Measurements from ENCODE around the gene TNFRSF1A. TPM values are rescaled to one million over a fixed set of nuclear protein-coding genes. Genes with fewer than 3 reads are reported as not detected.

The TNFRSF1A gene
- total RNA-seq, 1 experiment from 2014 or later: 91.5 TPM

DNA sequence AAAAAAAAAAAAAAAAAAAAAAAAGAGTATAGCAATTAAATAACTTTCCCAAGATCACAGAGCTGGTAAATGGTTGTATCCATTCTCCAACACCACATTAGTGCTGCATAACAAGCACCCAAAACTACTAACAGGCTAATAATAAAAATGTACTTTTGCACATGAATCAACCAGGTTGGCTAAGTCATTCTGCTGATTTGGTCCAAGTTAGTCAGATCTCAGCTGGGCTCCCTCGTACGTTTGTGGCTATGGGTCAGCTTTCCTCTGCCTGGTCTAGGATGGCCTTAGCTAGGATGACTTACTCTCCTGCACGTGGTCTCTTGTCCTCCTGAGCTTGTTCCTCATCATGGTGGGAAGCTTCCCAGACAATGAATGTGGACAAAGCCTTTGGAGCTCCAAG is 39.3 kb downstream of the TNFRSF1A start:
- DNase-seq (ENCODE audit: low spot score): no peak
- ChIA-PET POLR2A (ENCODE audit: low non-redundant PET) (no interaction called here), CTCF (no interaction called here)
- Histone ChIP-seq H3K4me1 (ENCODE audit: insufficient read depth, low read length, poor library complexity, severe bottlenecking) (no peaks in the 10 kb centered on the region), H3K36me3 (ENCODE audit: insufficient read depth, low read length, poor library complexity, severe bottlenecking) (no peaks in the 10 kb centered on the region), H3K27me3 (replicated peaks; ENCODE audit: insufficient read depth, low read depth, low read length, poor library complexity) (no peaks in the 10 kb centered on the region), H3K4me3 (ENCODE audit: low read depth, low read length, poor library complexity, severe bottlenecking) (no peak overlapping the region), H3K9me3 (ENCODE audit: low read depth, low read length, poor library complexity, severe bottlenecking) (no peaks in the 10 kb centered on the region), H3K27ac (ENCODE audit: low read depth, low read length, poor library complexity, severe bottlenecking) (no peak overlapping the region)
- intact Hi-C loops (cut with micrococcal nuclease; ENCODE audit: unreplicated experiment): no loop called here
- no peak for TF ChIP-seq CTCF (conservative IDR thresholded peaks at IDR 0.05; ENCODE audit: low read depth, low read length)
- TF ChIP-seq EZH2 (IDR thresholded peaks at IDR 0.05; ENCODE audit: borderline replicate concordance, low read depth, low read length, poor library complexity, severe bottlenecking): no peak
- no TSS peak for BruUV-seq (replicated peaks)

- Histone ChIP-seq H3K4me1 (ENCODE audit: insufficient read depth, low read length, poor library complexity, severe bottlenecking) (no peaks in the 10 kb centered on the region), H3K27me3 (replicated peaks; ENCODE audit: insufficient read depth, low read depth, low read length, poor library complexity) (no peaks in the 10 kb centered on the region), H3K4me3 (ENCODE audit: low read depth, low read length, poor library complexity, severe bottlenecking) (no peak overlapping the region), H3K36me3 (ENCODE audit: insufficient read depth, low read length, poor library complexity, severe bottlenecking) (no peaks in the 10 kb centered on the region), H3K9me3 (ENCODE audit: low read depth, low read length, poor library complexity, severe bottlenecking) (no peaks in the 10 kb centered on the region), H3K27ac (ENCODE audit: low read depth, low read length, poor library complexity, severe bottlenecking) (no peak overlapping the region)
- CTCF ChIA-PET: no interaction called here
- POLR2A ChIA-PET (ENCODE audit: low non-redundant PET): no interaction called here
- intact Hi-C loops (cut with micrococcal nuclease; ENCODE audit: unreplicated experiment): no loop called here
- TF ChIP-seq EZH2 (IDR thresholded peaks at IDR 0.05; ENCODE audit: borderline replicate concordance, low read depth, low read length, poor library complexity, severe bottlenecking) (no peak), CTCF (conservative IDR thresholded peaks at IDR 0.05; ENCODE audit: low read depth, low read length) (no peak)
- no peak for DNase-seq (ENCODE audit: low spot score)
- no TSS peak for BruUV-seq (replicated peaks)
Observed at GRCh38 chr12:6301721-6302120, 40.2 kb downstream of the TNFRSF1A start.

DNA sequence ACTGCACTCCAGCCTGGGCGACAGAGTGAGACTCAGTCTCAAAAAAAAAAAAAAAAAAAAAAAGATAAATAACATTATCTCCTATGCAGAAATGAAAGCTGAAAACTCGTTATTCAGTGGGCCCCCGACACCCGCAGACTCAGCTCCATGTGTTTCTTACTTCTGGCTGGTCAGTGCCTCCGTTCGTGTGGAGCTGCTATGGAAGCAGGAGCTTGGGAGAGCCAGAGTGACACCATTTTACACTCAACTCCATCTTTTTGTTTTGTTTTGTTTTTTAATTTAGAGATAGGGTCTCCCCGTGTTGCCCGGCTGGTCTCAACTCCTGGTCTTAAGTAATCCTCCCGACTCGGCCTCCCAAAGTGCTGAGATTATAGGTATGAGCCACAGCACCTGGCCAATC is 44.7 kb downstream of the TNFRSF1A start:
- no peaks in the 10 kb centered on the region for H3K36me3 ChIP-seq (ENCODE audit: insufficient read depth, low read length, poor library complexity, severe bottlenecking)
- POLR2A ChIA-PET (ENCODE audit: low non-redundant PET): no interaction called here
- no peak for TF ChIP-seq CTCF (conservative IDR thresholded peaks at IDR 0.05; ENCODE audit: low read depth, low read length)
- TF ChIP-seq EZH2 (IDR thresholded peaks at IDR 0.05; ENCODE audit: borderline replicate concordance, low read depth, low read length, poor library complexity, severe bottlenecking): no peak
- no peak for DNase-seq (ENCODE audit: low spot score)
- BruUV-seq (replicated peaks): no TSS peak
- CTCF ChIA-PET: no interaction called here
- intact Hi-C loops (cut with micrococcal nuclease; ENCODE audit: unreplicated experiment): no loop called here
- H3K27me3 ChIP-seq (replicated peaks; ENCODE audit: insufficient read depth, low read depth, low read length, poor library complexity): no peaks in the 10 kb centered on the region
- H3K4me1 ChIP-seq (ENCODE audit: insufficient read depth, low read length, poor library complexity, severe bottlenecking): no peaks in the 10 kb centered on the region
- H3K9me3 ChIP-seq (ENCODE audit: low read depth, low read length, poor library complexity, severe bottlenecking): no peaks in the 10 kb centered on the region
- H3K4me3 ChIP-seq (ENCODE audit: low read depth, low read length, poor library complexity, severe bottlenecking): no peak overlapping the region
- H3K27ac ChIP-seq (ENCODE audit: low read depth, low read length, poor library complexity, severe bottlenecking): no peak overlapping the region
